ENCODE results near the gene CLTCL1.

DNA sequence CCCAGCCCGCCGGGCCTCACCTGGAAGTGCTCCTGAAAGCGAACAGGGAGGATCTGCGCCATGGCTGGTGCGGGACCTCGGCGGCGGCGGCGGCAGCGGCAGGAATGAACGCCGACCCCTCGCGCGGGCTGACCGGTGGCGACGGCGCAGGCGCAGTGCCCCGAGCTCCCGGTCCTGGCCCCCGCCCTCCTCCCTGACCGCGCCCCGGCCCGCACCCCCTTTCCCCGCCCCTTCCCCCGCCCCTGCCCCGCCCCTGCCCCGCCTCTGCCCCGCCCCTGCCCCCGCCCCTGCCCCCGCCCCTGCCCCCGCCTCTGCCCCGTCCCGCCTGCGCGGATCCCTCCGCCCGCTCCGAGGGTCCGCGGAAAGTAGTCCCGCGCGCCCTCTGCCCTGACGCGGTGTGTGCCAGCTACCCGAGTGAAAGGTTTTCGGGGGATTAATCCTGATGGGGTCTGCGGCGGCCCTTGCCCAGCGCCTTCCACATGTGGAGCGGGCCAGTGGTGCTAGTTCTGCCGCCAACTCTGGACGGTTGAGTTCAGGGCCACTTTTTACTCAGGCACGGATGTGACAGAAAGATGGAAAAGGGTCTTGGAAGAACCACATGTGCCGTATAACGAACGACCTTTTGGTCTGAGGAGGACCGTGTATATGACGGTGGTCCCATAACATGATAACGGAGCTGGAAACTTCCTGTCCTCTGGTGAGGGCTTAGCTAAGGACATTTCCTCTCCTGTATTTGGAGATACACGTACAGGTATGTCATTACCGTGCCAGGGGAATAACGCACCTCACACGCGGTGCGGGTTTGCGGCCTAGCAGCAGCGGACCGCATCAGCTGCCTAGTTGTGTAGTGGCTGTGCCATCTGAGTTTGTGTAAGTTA, at the start of gene CLTCL1:
- TF ChIP-seq POLR2AphosphoS5 (IDR thresholded peaks at IDR 0.05) (peak; percentile 29), POLR2A (IDR thresholded peaks at IDR 0.05) (peak; percentile 18)
- TF ChIP-seq, protein P1, sequence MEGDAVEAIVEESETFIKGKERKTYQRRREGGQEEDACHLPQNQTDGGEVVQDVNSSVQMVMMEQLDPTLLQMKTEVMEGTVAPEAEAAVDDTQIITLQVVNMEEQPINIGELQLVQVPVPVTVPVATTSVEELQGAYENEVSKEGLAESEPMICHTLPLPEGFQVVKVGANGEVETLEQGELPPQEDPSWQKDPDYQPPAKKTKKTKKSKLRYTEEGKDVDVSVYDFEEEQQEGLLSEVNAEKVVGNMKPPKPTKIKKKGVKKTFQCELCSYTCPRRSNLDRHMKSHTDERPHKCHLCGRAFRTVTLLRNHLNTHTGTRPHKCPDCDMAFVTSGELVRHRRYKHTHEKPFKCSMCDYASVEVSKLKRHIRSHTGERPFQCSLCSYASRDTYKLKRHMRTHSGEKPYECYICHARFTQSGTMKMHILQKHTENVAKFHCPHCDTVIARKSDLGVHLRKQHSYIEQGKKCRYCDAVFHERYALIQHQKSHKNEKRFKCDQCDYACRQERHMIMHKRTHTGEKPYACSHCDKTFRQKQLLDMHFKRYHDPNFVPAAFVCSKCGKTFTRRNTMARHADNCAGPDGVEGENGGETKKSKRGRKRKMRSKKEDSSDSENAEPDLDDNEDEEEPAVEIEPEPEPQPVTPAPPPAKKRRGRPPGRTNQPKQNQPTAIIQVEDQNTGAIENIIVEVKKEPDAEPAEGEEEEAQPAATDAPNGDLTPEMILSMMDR (IDR thresholded peaks at IDR 0.05), result no peak

Data from prostate gland (tissue), 2 donors.